SK-N-MC (cell line): Measurements from ENCODE around the gene SREBF1.

Experiments used
- DNase-seq: peaks from one replicate; pipeline ENCODE4 v3.0.0-alpha.2; 2011; ENCODE audit warnings: low read depth, low spot score
- H3K27ac ChIP-seq: fragments of 200-600 bp; sonication (generic); 2 replicates; pipeline ENCODE4 v1.5.1; 2016; ENCODE audit warnings: mixed run types
- H3K36me3 ChIP-seq: fragments of 200-600 bp; sonication (generic); 2 replicates; pipeline ENCODE4 v1.6.1; 2017; ENCODE audit warnings: antibody characterized with exemption, low read length, mixed read lengths; ENCODE audit not compliant: insufficient read depth
- H3K4me3 ChIP-seq: fragments of 200-600 bp; sonication (generic); 2 replicates; pipeline ENCODE4 v1.5.1; 2016
- H3K9ac ChIP-seq: fragments of 200-600 bp; sonication (generic); 2 replicates; pipeline ENCODE4 v1.8.0; 2017; ENCODE audit warnings: mixed run types, mixed read lengths; ENCODE audit not compliant: insufficient read length
- H3K9me3 ChIP-seq: fragments of 200-600 bp; sonication (generic); 2 replicates; pipeline ENCODE4 v1.6.1; 2017; ENCODE audit warnings: low read depth, mild to moderate bottlenecking, antibody characterized with exemption, low read length, moderate library complexity, mixed read lengths
- EZH2 ChIP-seq: fragments of 200-600 bp; sonication (generic); IDR thresholded peaks from one replicate; pipeline ENCODE4 v1.6.1; 2017; ENCODE audit warnings: antibody characterized with exemption
- FOXP2 ChIP-seq: optimal IDR thresholded peaks from 2 replicates; pipeline ENCODE3; 2011; ENCODE audit warnings: mild to moderate bottlenecking, moderate library complexity; ENCODE audit not compliant: insufficient read depth; ENCODE audit errors: extremely low read length, control extremely low read depth
- POLR2AphosphoS5 ChIP-seq: IDR thresholded peaks from 2 replicates; pipeline ENCODE4 v1.6.1; 2012; ENCODE audit warnings: mild to moderate bottlenecking, low read depth, low read length, borderline replicate concordance

SREBF1 gene

DNA sequence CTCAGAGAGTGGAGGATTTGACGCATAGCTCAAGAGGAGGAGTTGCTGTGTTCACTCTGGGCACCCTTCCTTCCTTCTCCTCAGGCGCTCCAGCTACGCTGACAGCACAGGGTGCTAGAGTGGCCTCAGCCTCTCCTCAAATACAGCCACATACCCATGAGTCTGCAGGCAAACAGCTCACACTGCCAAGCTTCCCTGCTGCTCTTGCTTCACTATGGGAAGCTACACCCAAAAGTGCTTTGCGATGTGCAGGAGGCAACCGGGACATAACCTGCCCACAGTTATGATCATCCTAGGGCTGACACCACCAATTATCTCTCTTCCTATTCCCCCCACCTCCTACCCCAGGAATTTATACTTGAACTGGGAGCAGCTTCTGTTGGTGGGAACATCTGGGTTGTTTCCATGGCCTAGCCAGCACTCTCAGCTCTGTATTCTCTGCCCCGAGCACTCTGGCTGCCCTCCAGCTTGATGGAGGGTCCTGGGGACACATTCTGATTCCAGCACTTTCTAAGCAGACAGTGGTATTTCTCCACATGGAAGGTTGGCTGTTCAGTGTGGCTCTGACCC is 40.3 kb upstream of the SREBF1 start:
- peak overlapping the region; percentile 82 for H3K27ac ChIP-seq

DNA sequence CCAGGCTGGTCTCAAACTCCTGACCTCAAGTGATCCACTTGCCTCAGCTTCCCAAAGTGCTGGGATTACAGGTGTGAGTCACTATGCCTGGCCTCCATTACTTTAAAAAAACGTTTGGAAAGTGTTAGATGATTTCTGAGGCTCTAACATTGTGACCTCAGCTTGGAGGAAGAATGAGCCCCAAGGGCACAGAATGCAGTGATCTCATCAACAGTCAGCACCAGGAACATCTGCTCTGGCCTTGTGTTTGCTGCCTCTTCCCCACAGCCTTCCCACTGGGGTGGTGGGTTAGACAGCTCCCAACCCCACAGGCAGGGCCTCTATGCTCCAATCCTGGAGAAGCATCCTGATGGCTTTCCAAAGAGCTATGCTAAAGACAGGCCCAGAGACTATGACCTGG is 37.7 kb upstream of the SREBF1 start:
- Histone ChIP-seq H3K4me3 (no peak overlapping the region), H3K9ac (no peak overlapping the region), H3K27ac (no peak overlapping the region), H3K9me3 (no peaks in the 10 kb centered on the region), H3K36me3 (no peaks in the 10 kb centered on the region)
- TF ChIP-seq EZH2 (no peak), FOXP2 (no peak), POLR2AphosphoS5 (no peak)
- DNase-seq = no peak

More for the DNA sequence above, 40.3 kb upstream of the SREBF1 start:
- no peak for DNase-seq
- TF ChIP-seq EZH2 (no peak), POLR2AphosphoS5 (no peak), FOXP2 (no peak)
- no peaks in the 10 kb centered on the region for H3K9me3 ChIP-seq
- peak overlapping the region; percentile 3 for H3K9ac ChIP-seq
- peak overlapping the region; percentile 53 for H3K4me3 ChIP-seq
- H3K36me3 ChIP-seq = no peaks in the 10 kb centered on the region

DNA sequence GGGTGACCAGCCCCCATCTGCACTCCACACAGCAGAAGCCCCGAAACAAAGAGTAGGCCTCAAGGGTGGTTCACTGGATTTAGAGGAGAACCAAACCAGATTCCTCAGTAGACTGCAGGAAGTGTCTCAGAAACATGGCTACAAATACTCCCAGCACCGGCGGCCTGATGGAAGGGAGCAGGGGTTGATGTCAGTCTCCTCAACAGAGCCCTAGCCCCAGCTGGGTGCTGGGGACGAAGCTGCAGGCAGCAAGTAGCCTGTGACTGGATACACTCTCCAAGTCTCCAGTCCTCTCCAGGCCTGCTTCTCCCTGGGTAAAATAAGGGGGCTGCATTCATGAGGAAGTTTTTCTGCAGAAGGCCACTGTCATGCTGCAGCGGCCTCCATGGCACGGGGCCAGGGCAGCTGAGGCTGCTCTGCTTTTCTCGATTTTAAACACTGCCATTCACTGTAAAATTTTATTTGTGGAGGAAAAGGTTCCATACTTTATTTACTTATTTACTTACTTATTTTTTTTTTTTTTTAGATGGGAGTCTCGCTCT is 36.7 kb upstream of the SREBF1 start:
- Histone ChIP-seq H3K36me3 (no peaks in the 10 kb centered on the region), H3K27ac (no peak overlapping the region), H3K4me3 (no peak overlapping the region), H3K9me3 (no peaks in the 10 kb centered on the region), H3K9ac (no peak overlapping the region)
- no peak for TF ChIP-seq EZH2
- DNase-seq = no peak

DNA sequence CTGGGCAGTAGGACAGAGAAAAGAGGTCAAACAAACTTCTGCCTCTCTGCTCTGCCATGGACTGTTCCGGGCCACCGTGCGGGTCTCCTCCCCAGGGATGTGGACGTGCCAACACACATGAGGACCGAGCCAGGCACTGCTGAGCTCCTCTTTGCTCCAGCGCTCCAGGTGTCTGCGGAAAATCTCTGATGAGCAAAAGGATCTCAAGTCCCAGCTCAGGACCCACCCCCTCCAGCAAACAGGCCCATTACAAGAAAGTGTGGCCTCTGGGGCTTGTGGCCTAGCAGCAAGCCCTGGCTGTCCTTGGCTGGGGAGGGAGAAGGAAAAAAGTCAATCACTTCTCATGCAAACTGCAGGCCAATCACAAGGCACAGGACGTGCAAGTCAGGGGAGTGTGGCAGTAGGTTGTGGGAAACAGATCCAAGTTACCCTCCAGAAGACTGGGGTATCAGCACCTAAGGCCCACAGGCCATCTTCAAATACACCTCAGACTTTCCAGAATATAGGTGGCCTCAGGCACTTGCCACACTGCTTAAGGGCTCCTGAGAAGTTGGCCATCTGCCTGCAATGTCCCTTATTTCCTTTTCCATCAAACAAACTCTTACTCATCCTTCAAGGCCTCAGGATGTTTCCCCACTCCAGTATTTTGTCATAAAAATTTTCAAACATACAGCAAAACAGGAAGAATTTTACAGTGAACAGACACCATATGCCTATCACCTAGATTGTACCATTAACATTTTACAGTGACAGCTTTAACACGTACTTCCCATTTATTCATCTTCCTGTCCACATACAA is 36.0 kb upstream of the SREBF1 start:
- Histone ChIP-seq H3K27ac (no peak overlapping the region), H3K4me3 (no peak overlapping the region), H3K9ac (no peak overlapping the region), H3K36me3 (no peaks in the 10 kb centered on the region), H3K9me3 (no peaks in the 10 kb centered on the region)
- TF ChIP-seq EZH2 = no peak
- TF ChIP-seq FOXP2 = no peak
- TF ChIP-seq POLR2AphosphoS5 = no peak
- no peak for DNase-seq

DNA sequence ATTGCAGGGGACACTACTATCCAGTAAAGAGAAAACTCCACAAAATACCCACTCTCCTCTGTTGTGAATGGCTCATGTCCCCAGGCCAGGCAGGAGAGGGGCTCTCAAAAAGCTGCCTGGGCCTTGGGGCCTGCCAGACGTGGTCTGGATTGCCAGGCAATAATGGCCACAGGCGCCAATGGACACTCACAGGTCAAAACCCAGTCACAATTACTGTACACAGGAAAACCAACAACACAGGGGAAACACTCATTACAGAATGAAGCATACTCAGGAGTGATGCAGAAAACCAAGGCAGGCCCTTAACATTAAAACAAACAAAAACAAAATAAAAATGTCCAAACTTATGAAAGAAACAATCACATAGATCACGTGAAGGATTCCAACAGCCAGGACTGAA is 35.1 kb upstream of the SREBF1 start:
- no peak overlapping the region for H3K9ac ChIP-seq
- H3K36me3 ChIP-seq = no peaks in the 10 kb centered on the region
- no peak for TF ChIP-seq FOXP2
- no peak for TF ChIP-seq EZH2
- no peak for TF ChIP-seq POLR2AphosphoS5
- no peaks in the 10 kb centered on the region for H3K9me3 ChIP-seq
- DNase-seq = no peak
- no peak overlapping the region for H3K27ac ChIP-seq
- H3K4me3 ChIP-seq = no peak overlapping the region

DNA sequence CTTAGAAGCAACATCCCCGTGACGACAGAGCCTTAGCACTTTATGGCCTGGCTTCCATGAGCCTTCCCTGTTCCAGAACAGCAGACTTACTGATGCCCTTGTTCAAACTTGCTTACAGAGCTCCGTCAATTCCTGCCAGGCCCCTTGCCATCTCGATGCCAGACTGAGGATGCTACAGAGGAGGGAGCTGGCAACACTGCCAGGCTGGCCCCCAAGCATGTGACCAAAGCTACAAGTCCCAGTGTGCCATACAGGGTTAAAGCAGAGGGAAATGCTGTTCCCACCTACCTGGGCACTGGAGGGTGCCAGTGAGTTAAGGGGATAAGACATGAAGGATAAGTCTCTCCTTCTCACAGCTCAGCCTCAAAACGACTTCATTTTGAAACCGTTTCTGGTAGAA is 33.5 kb upstream of the SREBF1 start:
- no peak for TF ChIP-seq FOXP2
- TF ChIP-seq EZH2 = no peak
- no peak for TF ChIP-seq POLR2AphosphoS5
- Histone ChIP-seq H3K36me3 (no peaks in the 10 kb centered on the region), H3K4me3 (no peak overlapping the region), H3K27ac (no peak overlapping the region), H3K9ac (no peak overlapping the region), H3K9me3 (no peaks in the 10 kb centered on the region)
- no peak for DNase-seq

DNA sequence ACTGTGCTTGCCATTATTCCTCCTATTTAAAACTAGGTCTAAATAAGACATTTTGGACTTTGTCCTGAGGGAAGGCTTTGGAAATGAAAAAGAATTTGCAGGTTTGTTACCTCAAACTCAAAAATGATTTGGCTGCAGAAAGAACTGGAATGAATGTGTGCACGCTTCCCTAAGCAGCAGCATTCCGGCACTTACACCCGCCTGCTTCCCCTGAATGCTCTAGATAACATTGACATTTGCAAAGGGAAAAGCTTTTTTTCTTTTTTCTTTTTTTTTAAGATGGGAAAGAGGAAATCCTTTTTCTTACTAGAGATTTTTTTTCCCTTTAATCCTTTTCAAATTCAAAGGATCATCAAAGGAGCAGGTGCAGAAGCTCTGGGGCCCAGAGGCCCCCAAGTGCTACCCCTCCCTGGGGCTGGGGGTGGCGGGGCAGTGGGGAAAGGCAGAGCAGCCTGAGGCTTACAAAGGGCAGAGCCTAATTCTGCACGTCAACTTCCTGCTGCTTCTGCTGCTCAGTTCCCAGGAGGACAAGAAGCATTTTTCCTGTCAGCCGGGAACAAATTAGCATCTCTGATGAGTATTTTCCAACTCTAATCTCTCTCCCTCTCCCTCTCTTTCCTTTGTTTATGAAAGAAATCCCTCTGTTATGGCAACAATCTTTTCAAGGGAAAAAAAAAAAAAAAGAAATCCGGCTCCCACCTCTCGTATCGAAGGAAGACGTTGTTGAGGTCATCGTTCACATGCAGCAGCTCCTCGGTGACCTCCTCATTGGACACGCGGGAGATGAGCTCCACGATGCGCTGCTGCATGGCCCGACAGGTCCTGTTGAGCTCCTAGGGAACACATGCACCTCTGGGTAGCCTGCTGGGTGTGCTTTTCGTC is 32.1 kb upstream of the SREBF1 start:
- Histone ChIP-seq H3K9ac (no peak overlapping the region), H3K9me3 (no peaks in the 10 kb centered on the region), H3K4me3 (peak overlapping the region; percentile 61), H3K27ac (peak overlapping the region; percentile 67; the same call in 1 of the 2 replicates), H3K36me3 (no peaks in the 10 kb centered on the region)
- DNase-seq = no peak
- TF ChIP-seq POLR2AphosphoS5 = no peak
- no peak for TF ChIP-seq FOXP2
- TF ChIP-seq EZH2 = no peak

DNA sequence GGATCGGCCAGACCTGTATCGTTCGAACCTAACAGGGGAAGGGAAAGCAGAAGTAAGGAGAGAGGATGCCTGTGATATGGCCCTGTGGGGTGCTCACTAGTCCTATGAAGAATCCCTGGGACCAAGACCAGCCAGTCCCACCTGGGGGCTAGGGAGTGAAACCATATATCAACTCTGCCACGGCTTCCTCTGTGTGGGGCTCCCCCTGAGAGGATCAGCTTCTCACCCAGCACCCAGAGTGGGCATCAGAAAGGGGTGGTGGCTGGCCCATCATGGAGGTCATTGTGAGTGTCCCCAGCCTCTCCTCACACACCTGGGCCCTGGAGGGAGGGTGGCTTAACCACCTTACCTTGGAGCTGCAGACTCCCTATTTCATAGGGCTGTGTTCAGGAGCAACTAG is 30.1 kb upstream of the SREBF1 start:
- DNase-seq = no peak
- Histone ChIP-seq H3K36me3 (no peaks in the 10 kb centered on the region), H3K9me3 (no peaks in the 10 kb centered on the region), H3K27ac (no peak overlapping the region), H3K4me3 (no peak overlapping the region), H3K9ac (no peak overlapping the region)
- TF ChIP-seq FOXP2 (no peak), EZH2 (no peak), POLR2AphosphoS5 (no peak)
